Measurements from ENCODE around the gene ZNF764.
"Not testable (repeated sequence)": the region's sequence is repeated elsewhere in the genome, so short reads cannot be mapped to it uniquely, and the experiment has no call there.

The ZNF764 gene

GRCh38 chr16:30557957-30558788, at the start of gene ZNF764:
Gene ZNF764 (minus strand): TSS chr16:30558374. CDS start chr16:30558182, 192 bp downstream.
- DNase-seq, result peak; percentile 99

GRCh38 chr16:30606004-30606403, 47.8 kb upstream of the ZNF764 start:
- DNase-seq, result no peak

DNA sequence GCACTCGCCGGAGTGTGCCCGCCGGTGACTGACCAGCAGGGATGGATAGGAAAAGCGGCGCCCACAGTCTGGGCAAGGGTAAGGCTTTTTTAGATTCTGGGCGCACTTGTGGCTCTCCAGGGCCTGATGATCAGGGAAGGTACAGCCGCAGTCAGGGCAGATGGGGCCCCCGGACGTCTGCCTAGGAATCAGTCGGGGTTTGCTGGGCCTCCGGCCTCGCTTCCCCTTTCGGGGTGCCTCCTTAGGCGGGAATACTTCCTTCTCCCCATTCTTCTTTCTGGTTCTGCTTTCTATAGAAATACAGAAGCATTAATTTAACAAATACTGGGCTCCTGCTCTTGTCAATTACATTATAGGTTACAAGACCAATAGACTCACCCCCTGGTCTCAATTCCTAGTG, 47.0 kb upstream of the ZNF764 start:
- no peak for DNase-seq

- no peak for DNase-seq
Observed at GRCh38 chr16:30604316-30604947, 46.3 kb upstream of the ZNF764 start.

DNA sequence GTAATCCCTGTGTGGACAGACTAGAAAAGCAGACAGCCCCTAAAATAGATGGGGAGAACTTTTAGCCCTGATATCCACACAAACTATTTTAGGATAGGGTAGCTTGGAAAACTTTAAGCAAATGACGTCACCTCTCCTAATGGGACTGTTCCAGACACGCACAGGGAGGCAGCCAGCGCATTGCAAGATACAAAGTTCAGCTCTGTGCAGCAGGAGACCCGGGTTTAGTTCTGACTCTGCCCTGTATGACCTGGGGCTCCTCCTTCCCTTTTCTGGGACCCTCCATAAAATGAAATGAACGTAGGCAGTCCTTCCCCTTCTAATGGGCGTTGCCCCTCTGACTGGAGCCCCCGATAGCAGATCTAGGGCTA, 45.8 kb upstream of the ZNF764 start:
- DNase-seq, result no peak

- DNase-seq, result no peak
Observed at GRCh38 chr16:30602616-30603277, 44.6 kb upstream of the ZNF764 start.

- no peak for DNase-seq
Observed at GRCh38 chr16:30601966-30602365, 43.8 kb upstream of the ZNF764 start.

DNA sequence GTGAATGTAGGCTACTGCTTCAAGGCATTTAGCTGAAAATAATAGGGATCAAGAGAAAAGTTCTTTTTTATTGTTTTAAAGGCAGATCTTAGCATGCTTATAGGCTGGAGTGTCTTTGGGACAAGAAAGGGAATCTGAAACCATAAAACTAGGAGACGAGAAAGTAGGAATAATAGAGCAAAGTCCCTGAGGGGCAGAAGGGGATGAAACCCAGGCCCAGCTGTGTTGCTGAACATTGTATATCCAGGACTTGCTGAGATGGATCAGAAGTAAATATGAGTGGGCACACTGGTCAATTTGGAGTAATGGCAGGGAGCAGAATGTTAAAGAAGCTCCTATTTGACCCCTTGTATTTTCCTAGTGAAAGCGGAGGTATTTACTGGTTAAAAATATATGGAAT, 42.8 kb upstream of the ZNF764 start:
- no peak for DNase-seq

DNA sequence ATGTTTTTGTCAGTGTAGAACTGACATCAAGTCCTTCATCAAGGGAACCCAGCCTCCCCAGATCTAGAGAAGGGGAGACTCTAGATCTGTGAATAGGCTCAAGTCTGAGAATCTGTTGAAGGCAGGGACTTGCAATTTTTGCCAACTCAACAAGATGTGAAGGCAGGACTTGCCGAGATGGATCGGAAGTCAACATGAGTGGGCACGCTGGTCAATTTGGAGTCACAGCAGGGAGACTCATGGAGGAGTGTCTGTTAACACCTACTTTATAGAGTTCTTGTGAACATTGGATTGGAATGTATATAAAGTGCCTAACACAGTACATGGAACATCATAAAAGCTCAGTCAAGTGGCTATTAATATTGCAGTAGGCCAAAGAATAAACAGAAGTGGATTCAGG, 42.0 kb upstream of the ZNF764 start:
- no peak for DNase-seq

- no peak for DNase-seq
Observed at GRCh38 chr16:30592871-30593270, 34.7 kb upstream of the ZNF764 start.

DNA sequence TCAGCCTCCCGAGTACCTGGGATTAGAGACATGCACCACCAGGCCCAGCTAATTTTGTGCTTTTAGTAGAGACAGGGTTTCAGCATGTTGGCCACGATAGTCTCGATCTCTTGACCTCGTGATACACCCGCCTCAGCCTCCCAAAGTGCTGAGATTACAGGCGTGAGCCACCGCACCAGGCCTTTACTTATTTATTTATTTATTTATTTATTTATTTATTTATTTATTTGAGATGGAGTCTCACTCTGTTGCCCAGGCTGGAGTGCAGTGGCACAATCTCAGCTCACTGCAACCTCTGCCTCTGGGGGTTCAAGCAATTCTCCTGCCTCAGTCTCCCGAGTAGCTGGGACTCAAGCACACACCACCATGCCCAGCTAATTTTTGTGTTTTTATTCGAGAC, 32.7 kb upstream of the ZNF764 start:
- not testable (repeated sequence) for DNase-seq

- DNase-seq, result not testable (repeated sequence)
Observed at GRCh38 chr16:30589582-30589981, 31.4 kb upstream of the ZNF764 start.

DNA sequence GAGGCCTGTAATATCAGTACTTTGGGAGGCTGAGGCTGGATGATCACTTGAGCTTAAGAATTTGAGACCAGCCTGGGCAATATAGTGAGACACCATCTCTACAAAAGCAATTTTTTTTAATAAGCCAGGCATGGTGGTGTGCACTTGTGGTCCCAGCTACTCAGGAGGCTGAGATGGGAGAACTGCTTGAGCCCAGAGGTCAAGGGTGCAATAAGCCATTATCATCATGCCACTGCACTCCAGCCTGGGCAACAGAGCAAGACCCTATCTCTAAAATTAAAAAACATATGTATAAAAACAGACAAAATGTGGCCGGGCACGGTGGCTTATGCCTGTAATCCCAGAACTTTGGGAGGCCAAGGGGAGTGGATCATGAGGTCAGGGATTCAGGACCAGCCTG, 30.5 kb upstream of the ZNF764 start:
- DNase-seq, result no peak

DNA sequence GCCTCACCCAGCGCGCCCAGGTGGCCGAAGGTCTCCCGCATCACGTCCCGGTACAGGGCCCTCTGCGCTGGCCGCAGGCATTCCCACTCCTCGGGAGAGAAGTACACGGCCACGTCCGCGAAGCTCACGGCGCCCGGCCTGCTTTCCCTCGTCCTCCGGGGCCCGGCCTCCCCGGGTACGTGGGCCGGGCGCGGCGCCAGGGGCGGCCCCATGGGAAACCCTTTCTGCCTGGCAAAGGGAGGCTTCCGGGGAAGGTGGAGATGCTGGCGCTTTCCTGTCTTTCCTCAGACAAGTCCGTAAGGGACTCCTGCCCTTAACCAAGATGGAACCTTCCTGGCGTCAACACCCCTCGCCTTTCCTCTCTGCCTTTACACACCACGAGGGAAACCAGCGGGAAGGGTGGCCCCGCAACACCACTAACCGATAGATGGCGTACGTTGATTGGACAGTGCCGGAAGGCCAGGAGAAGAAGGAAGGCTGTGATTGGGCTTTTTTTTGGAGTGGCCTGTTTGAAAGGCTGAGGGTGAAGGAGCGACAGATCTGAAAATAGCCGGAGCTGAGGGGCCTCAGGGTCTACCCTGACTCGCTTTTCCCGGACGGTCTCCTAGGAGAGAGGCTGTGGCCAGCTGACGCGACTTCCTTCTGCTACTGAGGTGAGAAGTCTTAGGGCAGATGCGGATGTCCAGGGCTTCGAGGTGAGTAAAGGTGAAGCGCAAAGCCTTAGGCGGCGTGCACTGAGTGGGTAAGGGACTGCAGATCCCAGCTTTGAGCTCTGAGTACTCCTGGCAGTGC, 27.4 kb upstream of the ZNF764 start, which contains the start of gene ZNF785:
Gene ZNF785 (minus strand): TSS at position 298 of the 792 bp plus-strand sequence. CDS start 86 bp downstream, at position 212.
- DNase-seq, result peak; percentile 96

DNA sequence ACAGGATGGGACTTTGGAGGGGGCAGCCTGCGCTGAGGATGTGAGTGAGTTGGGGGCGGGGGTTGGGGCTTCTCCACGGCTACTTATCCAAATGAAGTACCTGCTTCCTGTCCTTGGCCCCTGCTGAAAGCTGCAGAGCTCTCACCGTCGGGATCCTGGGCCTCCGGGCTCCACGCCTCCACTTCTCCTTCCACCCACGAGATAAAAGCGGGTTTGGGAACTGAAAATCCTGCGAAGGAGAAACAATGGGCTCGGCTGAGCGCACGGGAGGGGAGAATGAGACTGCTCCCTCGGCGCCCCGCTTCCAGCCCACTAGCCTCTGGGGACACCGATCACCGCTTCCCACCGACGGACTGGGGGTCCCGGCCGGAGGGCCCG, 26.8 kb upstream of the ZNF764 start:
- no peak for DNase-seq

GRCh38 chr16:30582611-30583340, 24.6 kb upstream of the ZNF764 start:
- no peak for DNase-seq

- DNase-seq, result no peak
Observed at GRCh38 chr16:30581457-30581856, 23.3 kb upstream of the ZNF764 start.

- DNase-seq, result no peak
Observed at GRCh38 chr16:30574678-30575077, 16.5 kb upstream of the ZNF764 start.

GRCh38 chr16:30571445-30572322, 13.5 kb upstream of the ZNF764 start, which contains the start of gene ZNF688:
Gene ZNF688 (minus strand): TSS chr16:30571714. CDS start chr16:30571629, 85 bp downstream.
- peak; percentile 98 for DNase-seq

DNA sequence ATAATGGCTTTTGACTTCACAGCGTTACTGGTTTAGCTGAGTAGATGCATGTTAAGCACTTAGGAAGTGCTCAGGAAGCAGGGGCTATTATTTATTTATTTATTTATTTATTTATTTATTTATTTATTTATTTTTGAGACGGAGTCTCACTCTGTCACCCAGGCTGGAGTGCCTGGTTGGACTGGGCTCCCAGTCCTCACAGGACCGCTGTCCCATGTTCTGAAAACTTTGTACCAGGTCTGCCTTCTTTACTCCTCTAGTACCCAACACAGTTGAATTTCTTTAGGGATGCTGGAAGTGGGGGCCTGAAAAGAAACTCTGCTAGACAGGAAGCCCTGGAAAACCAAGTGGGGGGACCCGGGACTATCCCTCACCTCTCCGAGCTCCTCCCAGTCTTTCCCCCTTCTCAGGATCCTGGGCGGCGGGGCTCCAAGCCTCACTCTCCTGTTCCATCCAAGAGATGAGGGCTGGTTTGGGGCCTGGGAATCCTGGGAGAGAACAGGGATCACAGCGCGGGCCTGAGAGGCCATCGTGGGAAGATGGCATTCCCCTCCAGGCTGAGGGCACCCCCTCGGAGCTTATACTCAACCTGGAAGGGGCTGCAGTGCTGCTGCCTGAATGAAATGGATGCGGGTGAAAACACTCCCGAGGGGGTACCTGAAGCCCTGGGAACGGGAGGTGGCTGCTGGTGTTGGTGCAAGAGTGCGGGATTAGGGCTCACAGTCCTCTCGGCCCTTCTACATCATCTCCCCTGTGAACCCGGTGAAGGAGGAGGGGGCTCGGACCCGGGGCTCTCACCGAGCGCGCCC, 12.7 kb upstream of the ZNF764 start:
- DNase-seq, result no peak

Measured in activated effector memory CD4-positive, alpha-beta T cell treated with anti-CD3 and anti-CD28 coated beads, Interleukin-2, amount 50 U/mL, for 16 hours (primary cell).